ENCODE data around the gene CARS1.

CARS1 gene

DNA sequence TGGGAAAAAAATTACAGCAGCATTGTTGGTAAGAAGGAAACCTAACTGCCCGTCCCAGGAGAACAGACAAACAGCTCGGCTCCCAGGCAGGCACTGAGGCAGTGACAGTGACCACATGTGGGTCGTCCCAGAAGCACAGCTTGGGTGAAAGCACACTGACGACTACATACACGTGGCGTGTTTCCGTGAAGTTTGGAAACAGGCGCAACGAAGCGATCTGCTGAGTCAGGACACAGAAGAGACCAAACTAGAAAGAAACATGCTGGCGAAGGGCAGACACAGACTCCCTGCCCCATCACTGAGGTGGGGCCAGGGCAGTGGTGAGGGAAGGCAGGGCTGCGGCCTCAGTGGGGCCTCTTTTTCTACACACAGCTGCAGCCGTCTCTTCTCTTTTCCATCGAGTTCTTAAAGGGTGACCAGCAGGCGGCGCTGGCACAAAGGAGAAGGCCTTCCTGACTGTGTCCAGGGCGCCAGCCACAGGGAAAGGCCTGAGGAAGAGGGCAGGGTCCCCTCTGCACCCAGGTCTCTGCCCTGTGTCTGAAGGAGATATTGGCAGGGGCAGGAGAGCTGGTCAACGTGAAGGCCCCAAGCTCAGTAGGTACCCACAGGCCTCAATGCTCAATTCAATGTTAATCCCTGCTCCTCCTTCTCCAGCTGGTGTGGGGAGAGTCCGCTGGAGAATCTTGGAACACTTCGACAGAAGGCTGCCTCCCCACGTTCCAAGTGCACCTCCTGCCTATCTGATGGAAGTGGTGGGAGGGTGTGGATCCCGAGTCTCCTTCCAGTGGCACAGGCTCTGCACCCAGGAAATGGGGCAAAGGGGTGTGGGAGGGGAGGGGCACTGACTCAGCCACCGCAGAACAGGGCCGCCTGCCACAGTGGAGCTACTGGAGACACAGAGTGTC is 19.9 kb downstream of the CARS1 start:
- DNase-seq: peak; percentile 47

DNA sequence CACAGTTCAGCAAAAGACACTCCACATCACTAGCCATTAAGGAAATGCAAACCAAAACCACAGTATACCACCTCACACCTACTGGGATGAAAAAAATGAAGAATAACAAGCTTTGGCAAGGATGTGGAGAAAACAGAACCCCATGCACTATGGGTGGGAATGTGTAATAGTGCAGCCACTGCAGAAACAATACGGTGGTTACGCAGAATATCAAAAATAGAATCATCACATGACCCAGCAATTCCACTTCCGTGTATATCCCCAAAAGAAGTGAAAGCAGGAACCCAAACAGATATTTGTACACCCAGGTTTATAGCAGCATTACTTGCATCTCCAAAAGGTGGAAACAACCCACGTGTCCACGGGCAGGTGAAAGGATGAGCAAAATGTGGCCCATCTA is 20.8 kb downstream of the CARS1 start:
- DNase-seq: no peak

DNA sequence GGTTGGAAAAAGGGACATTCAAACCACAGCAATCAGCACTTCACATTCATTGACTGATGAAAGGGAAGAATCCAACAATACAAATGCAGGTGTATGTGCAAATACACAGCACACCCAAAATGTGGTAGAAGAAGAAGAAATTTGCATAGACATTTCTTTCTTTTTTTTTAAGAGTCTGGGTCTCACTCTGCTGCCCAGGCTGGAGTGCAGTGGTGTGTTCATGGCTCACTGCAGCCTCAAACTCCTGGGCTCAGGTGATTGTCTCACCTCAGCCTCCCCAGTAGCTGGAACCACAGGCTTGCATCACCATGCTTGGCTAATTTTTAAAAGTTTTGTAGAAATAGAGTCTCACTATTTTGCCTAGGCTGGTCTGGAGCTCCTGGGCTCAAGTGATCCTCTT is 21.9 kb downstream of the CARS1 start:
- DNase-seq: no peak

DNA sequence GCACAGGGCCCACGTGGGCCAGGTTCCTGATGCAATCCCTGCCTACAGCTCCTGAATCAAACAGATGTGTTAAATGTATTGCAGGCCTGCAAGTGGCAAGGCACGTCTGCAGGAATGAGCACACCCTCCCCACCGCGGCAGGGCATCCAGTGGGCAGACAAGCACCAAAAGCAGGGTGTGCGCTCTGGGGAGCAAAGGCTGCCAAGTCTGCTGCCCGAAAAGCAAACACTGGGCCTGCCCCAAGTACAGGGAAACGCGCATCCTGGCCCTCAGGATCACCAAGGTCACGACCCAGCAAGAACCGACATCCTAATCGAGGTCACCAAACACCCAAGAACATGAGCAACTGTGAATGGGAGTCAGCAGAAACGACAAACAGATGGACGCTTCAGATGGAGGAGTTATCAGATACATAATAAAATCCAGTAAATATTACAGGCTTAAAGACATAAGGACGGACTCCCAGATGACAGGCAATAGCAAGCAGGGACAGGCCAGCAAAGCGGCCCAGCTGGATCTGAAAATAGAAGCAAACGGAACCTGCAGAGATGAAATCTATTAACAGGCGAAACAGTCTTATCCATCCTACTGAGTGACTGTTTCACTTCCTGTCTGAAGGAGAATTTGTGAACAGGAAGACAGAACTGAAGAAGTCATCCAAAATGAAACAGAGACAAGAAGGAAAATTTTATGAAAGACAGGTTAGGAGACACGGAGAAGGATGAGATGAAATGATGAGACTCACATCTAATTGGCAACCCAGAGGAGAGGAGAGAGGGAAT is 26.7 kb downstream of the CARS1 start:
- no peak for DNase-seq

DNA sequence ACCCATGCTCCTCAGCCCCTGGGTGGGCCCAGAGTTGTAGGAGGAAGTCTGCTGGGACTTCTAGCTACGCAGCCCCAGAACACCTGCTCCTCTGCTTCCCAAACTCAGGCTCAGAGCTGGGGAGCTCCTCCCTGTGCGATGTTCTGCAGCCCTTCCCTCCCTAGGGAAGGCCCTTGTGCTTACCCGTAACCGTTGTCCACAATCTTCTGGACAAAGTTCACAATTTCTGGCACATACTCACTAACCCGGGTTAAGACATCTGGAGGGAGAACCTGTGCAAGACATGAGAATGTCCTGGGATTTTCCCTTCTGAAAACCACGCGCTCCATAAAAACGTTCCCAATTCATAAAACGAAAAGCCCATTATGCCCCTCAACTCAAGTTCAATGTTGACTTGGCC is 28.4 kb downstream of the CARS1 start:
- no peak for DNase-seq

DNA sequence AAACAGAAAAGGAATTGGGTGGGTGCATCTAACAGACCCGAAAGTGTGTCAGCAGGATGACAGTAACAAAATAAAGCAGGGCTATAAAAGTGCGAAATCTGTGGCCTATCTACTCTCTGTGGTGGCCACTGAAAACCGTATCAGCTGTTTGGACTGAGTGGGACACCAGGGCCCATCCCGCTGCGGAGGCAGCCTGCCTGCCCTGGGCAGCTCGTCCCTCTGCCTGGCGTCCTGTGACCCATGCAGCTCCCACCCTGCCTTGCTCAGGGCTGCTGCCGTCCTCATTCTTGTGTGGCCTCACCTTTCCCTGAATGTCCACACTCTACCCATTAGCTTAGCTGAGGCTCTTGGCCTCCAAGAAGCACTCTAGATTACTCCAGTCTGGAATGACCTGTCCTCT is 30.4 kb downstream of the CARS1 start:
- DNase-seq: no peak

DNA sequence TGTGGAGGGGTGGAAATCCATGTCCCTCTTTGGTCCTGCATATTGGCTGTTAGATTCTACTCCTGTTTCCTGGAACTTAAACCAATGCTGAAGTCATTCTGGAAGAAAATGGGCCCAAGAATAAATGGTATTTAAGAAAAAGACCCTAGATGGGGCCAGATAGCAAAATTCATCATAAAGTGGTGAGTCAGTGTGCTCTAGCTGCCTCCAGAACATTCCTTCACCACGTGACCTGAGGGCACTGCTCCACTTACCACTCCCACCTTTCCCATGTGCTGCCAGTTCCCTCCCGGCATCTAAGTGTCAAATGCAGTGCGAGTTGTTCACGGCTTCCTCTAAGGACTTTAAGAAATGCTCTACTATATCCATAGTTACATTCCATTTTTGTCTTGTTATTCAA is 34.2 kb downstream of the CARS1 start:
- DNase-seq: no peak

DNA sequence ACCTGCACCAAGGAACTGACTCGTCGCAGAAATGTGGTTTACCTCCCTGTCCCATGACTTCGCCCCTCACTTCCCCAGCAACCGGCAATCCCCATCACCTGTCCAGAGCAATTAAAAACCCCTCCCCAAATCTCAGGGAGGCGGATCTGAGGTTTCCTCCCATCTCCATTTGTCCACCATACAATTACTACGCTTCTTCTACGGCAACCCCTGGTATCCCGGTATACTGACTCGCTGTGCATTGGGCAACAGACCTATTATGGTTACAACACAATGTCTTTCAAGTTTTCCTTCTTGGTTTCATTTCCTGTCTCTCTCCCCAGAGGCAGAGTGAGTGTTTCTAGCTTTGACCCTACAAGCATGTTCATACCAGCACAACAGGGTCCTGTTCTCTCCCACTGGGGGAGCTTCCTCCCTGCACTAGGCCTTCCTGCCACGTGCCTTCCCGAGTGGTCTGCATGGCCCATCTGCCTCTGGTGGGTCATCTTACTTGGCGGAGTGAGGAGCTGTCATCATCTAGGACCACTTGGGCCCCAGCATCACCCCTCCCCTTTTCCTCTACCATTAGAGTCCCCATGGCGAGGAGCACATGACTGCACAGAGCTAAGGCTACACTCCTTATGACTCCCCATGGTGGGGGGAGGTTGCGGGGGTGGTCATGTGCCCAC is 34.8 kb downstream of the CARS1 start:
- DNase-seq: no peak

DNA sequence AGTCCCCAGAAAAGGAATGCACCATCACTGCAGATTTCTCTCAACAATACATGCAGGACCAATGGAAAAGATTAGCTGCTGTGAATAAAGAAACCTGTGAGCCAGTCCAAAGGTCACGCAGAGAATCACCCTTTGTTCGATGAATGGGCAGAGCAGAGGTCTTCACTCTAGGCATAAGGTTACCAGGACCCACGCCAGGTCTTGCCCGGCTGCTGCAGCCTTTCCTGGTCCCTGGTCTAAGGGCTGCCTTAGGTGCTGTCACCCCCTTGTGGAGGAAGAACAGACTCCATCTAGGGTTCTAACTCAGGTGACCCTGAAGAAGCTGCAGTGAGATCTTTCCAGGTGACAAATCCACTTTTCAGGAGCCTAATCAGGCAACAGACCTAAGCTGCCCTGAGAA is 36.1 kb downstream of the CARS1 start:
- peak; percentile 29 for DNase-seq

DNA sequence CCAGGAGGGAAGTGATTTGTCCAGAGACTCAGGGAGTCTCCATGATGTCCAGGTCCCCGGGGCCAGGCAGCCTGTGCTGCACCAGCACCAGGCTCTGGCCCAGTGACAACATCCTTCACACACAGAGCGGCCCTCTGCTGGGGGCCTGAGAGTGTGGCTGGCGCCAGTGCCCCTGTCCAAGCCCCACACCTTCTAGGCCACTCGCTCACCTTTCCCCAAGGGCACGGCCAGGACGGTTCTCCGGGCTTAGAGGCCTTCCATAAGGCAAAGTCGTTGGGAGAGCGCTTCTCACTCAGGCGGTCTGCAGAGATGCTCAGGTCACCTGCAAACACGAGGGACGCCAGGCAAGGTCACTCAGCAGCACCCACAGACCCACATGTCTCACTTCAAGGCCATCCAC is 37.2 kb downstream of the CARS1 start:
- no peak for DNase-seq

DNA sequence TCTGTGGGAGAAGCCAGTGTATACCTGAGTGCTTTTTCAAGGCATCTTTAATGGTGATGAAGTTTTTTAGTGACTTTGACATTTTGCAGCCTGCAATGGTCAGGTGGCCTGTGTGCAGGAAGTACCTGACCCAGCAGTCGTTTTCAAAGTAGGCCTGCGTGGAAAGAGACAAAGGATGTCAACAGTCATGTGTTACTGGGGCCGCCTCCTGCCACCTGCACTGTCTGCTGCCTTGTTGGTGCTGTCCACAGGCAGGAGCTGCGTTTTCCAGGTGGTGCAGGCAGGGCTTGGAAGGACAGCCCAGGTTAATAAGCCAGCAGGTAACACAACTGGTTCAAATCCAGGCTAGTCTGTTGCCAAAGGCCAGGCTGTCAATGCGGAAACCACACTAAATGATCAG is 38.6 kb downstream of the CARS1 start:
- no peak for DNase-seq

DNA sequence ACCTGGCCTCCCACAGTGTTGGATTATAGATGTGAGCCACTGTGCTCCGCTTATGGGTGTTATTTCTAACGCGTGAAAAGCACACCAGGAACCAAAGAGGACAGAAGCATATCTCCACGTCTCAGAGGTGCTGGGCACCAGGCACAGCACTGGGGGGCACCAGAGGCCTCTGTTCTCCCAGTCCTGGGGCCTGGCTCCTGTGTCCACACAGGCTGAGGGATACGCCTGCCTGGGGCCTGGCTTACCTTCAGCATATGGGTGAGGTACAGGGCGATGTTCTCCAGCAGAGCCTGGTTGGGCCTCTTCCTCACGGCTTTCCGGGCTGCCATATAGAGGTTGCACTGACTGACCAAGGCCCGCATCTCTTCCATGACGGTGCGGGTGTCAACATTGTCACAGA is 40.4 kb downstream of the CARS1 start:
- no peak for DNase-seq

DNA sequence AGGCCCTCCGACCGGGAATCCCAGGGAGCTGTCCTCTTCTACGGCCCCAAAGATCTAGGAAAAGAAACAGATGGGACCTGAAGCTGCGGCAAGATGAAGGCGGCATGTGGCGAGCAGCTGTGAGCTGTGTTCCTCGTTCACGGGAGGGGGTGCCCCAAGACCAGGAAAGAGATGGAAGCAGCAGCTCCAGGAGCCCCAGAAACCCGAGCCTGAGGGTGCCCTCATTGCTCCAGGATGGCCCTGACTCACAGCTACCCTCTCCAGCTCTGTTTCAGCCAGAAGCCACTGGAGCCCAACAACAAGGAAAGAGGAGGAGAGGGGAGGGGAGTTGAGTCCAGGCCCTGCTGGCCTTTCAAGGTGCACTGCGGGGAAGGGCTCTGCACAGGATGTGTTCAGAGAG is 41.4 kb downstream of the CARS1 start:
- no peak for DNase-seq

DNA sequence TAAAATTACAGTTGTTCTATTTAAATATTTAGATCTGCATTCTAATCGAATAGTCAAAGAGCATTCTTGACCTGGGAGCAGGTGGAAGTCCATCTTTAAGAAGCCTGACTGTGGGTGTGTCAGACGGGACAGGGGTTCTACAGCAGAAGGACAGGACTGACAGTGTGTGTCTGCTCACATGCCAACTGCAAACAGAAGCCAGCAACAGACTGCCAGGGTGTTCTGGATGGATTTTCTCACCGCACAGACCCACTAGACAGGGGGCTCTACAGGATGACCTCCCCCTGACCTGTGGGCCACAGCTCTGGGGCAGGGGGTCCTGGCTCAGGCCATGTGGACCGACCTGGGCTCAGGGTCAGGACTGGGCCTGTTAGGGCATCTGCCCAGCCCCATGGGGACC is 42.3 kb downstream of the CARS1 start:
- DNase-seq: no peak

DNA sequence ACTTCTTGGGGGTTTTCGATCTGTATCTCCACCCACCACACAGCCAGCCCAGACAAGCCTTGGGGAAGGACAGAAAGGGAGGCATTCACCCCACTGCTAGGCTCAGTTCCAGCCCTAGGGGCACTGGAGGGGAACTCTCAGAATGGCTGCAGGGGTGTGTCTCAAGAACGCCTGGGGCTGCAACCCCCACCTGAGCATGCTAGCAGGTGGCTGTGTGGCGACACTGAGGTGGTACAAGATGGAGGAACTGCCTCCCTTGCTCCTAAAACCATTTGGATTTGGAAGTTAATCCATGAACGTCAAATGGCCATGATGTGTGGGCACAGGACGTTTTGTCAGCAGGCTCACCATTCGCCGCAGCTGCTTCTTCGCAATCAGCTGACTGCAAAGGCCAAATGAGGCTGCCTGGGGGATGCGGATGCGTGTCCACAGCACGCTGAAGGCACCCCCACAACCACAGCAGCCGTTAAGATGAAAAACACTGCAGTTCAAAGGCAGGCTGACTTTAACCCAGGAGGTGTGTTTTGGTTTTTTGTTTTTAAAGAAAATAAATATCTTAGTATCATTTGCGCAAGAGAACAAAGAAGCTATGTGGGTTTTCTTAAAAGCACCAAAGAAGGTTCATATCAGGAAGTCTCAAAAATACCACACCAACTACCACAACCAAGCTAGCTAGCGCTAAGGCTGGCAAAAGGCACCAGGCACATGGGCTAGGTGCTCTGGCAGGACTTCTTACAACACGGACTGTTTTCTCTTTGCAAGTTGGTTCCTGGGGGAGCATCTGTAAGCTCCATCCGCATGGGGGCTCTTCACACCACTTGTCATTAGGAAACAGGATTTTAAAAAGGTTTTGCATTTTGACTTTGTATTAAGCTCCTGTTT is 42.9 kb downstream of the CARS1 start:
- peak; percentile 75 for DNase-seq

DNA sequence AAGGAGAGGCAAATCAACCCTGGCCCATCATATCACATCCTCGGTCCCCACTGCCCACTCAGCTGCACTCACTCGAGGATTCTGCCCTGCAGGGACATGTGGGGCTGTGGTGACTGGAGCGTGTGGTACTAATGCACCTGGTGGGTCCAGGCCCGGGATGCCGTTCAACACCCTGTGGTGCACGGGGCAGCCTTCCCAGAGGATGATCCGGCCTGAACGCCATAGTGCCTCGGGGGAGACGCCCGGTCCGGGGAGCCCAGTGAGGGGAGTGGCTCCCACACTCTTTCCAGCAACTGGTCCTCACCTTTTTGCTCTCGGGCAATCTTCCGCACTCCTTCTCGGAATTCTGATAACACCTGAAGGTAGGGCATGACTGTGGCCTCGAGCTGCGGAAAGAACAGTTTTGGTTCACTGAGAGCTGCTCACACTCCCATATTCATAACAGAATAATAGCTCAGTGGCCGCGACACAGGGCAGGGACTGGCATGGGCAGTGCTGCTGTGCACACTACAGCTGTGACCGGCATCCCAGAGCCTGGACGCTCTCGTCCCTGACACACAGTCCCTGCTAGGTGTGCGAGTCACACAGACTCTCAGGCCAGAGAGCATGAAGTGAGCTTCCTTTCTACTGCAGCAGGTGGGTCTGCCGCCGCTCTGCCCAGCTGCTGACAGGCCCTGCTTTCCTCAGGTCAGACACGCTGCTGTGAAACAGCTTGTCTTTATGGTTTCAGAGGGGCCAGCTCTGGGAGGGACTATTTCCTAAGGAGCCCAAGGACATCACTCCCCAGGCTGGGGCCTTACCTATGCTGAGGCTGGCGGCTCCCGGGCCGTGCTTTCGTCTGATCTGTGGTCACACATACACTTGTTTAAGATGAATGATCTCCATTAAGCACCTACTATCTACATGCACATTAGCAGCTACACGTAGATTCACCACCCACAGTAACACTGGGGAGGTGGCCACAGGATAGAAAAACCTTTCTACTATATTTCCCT is 45.0 kb downstream of the CARS1 start:
- no peak for DNase-seq

DNA sequence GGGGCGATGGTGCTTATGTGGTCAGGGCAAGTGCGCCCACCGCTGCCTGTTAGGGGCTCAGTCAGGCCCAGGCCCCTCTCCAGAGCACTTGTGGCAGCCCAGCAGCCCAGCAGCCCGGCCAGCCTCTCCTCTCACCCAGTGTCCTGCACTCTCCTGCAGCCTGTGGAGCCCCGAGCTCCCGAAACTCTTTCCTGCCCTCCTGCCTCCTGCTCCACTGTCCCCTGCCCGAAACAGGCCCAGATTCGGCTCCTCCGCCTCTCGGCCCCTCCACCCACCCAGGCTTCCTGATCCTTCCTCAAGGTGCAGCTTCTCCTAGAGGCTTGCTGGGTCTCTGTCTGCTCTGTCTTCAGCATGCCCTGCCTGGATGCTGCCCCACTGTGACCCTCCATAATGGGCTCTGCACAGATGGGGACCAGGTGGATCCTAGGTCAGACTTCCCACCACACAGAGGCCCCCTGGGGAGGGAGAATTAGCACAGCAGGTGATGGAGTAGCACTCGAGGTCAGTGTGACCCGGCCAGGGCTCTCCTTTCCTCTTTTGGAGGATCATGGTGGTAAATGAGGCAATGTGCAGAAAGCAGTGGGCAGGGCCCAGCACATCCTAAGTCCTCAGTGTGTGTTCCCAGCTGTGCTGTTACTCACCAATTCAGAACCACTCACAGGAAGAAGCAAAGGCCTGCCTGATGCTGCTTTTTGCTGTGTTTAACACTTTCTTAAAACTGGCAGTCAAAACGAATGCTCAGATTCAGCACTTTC is 46.5 kb downstream of the CARS1 start:
- no peak for DNase-seq

DNA sequence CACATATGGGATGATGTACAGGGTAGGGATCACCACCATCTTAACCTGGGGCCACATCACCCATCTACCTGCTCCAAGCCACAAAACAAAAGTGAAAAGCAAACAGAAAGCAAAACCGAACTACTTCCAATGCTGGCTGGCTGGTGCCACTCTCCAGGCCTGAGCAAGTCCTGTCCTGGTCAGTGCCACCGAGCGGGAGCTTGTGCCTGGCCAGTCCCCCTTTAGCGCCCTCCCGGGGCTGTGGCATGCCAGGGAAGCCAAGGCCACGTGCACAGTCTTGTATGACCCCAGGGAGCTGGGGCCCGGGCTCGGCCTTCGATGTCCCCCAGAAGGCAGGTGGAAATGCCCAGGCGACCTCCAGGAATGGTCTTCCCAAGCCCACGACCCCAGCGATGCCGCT is 47.2 kb downstream of the CARS1 start:
- no peak for DNase-seq

DNA sequence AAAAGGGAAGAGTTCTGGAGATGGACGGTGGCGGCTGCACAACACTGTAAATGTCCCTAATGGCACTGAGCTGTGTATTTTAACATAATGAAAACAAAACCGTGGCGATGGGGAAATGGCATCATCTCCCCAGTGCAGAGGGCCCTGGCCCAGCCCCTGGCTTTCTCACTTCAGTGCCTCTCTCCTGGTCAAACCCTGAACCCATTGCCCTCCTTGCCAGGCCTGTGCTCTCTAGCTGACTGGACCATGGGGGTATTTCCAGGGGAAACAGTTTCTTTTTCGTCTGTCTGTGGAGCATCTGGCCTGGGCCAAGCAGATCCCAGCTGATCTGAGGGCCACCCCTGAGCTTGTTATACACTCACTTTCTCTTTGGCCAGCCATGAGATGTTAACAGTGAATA is 47.7 kb downstream of the CARS1 start:
- no peak for DNase-seq

DNA sequence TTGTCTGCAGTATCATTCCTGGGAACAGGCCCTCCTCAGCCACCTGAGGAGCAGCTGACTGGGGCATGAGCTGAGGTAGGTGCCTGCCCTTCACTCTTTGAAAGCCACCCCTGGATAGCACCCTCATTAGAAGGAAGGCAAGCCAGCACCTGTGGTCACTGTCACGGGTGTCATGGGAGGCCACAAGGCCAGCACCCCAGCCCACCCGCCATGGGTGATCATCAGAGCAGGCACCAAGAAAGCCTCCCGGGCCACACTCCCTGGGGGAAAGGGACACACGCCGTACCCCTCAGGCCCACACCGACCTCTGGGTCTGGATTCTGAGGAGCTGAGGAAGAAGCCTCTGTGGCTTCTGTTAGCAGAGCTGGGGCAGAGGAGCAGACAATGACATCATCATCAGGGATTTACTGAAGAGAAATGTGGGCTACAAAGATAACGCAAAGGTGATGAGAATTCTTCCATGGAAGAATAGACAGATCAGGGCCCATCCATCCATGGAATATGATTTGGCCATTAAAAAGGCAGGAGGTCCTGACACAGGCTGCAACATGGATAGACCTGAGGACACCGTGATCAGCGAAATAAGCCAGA is 48.4 kb downstream of the CARS1 start:
- DNase-seq: no peak

Measured in CD4-positive, alpha-beta T cell treated with Interleukin-15 for 1 hour (primary cell).